Neutrophil (primary cell): ENCODE data around the gene ESF1.

Source experiments
- H3K27ac ChIP-seq: fragments of 200-600 bp; sonication (generic); 2 replicates; pipeline ENCODE4 v1.5.1; 2016; ENCODE audit warnings: mild to moderate bottlenecking, moderate library complexity
- H3K27me3 ChIP-seq: fragments of 200-600 bp; sonication (generic); 2 replicates; pipeline ENCODE4 v1.6.0; 2016; ENCODE audit warnings: mild to moderate bottlenecking
- H3K36me3 ChIP-seq: fragments of 200-600 bp; sonication (generic); 2 replicates; pipeline ENCODE4 v1.5.1; 2017
- H3K4me1 ChIP-seq, 2 experiments: fragments of 200-600 bp in 1 of 2; sonication (generic) in 1 of 2; 1 replicate in 1 of 2; 2 replicates in 1 of 2; pipeline versions ENCODE4 v1.5.1 to v1.6.1; 2013 to 2016; ENCODE audit warnings: low read depth in 1 of 2, low read length in 1 of 2, mild to moderate bottlenecking in 1 of 2, moderate library complexity in 1 of 2; ENCODE audit not compliant: control insufficient read depth in 1 of 2, insufficient read depth in 1 of 2
- H3K4me3 ChIP-seq, 2 experiments: fragments of 200-600 bp in 1 of 2; sonication (generic) in 1 of 2; 1 replicate in 1 of 2; 2 replicates in 1 of 2; pipeline ENCODE4 v1.5.1; 2013 to 2016; ENCODE audit warnings: low read depth in 1 of 2, low read length in 1 of 2, mild to moderate bottlenecking in 1 of 2, moderate library complexity in 1 of 2
- H3K9me3 ChIP-seq: fragments of 200-600 bp; sonication (generic); 2 replicates; pipeline ENCODE4 v1.5.1; 2016
- CTCF ChIP-seq: fragments of 200-600 bp; sonication (generic); IDR thresholded peaks from 2 replicates; pipeline ENCODE4 v1.5.1; 2016; ENCODE audit warnings: antibody characterized with exemption

ESF1 gene

GRCh38 chr20:13813910-13814309 is 29.2 kb upstream of the ESF1 start:
- TF ChIP-seq CTCF, result no peak
- Histone ChIP-seq H3K27me3 (no peaks in the 10 kb centered on the region), H3K4me1 (peaks cover 0 to 6% of the 10 kb centered on the region in 2 experiments), H3K36me3 (peaks cover 100% of the 10 kb centered on the region), H3K4me3 (no peak overlapping the region), H3K9me3 (no peaks in the 10 kb centered on the region), H3K27ac (no peak overlapping the region)

GRCh38 chr20:13810446-13810845 is 25.7 kb upstream of the ESF1 start:
- no peak overlapping the region for H3K4me3 ChIP-seq
- no peak overlapping the region for H3K27ac ChIP-seq
- H3K9me3 ChIP-seq, result no peaks in the 10 kb centered on the region
- H3K27me3 ChIP-seq, result no peaks in the 10 kb centered on the region
- H3K4me1 ChIP-seq, result peaks cover 6 to 13% of the 10 kb centered on the region in 2 experiments
- no peak for TF ChIP-seq CTCF
- peaks cover 89% of the 10 kb centered on the region for H3K36me3 ChIP-seq

GRCh38 chr20:13809855-13810254 is 25.1 kb upstream of the ESF1 start:
- no peak overlapping the region for H3K4me3 ChIP-seq
- no peaks in the 10 kb centered on the region for H3K9me3 ChIP-seq
- H3K36me3 ChIP-seq, result peaks cover 88% of the 10 kb centered on the region
- no peaks in the 10 kb centered on the region for H3K27me3 ChIP-seq
- TF ChIP-seq CTCF, result no peak
- H3K4me1 ChIP-seq, result peaks cover 6 to 13% of the 10 kb centered on the region in 2 experiments
- no peak overlapping the region for H3K27ac ChIP-seq

GRCh38 chr20:13809373-13809772 is 24.7 kb upstream of the ESF1 start:
- no peak for TF ChIP-seq CTCF
- Histone ChIP-seq H3K4me3 (no peak overlapping the region), H3K27ac (no peak overlapping the region), H3K36me3 (peaks cover 88% of the 10 kb centered on the region), H3K27me3 (no peaks in the 10 kb centered on the region), H3K9me3 (no peaks in the 10 kb centered on the region), H3K4me1 (peaks cover 6 to 13% of the 10 kb centered on the region in 2 experiments)

GRCh38 chr20:13800728-13801134 is 16.0 kb upstream of the ESF1 start:
- no peaks in the 10 kb centered on the region for H3K4me1 ChIP-seq
- no peaks in the 10 kb centered on the region for H3K9me3 ChIP-seq
- H3K27me3 ChIP-seq, result no peaks in the 10 kb centered on the region
- H3K4me3 ChIP-seq, result no peak overlapping the region
- H3K36me3 ChIP-seq, result peaks cover 97% of the 10 kb centered on the region
- no peak overlapping the region for H3K27ac ChIP-seq
- TF ChIP-seq CTCF, result no peak

- Histone ChIP-seq H3K9me3 (no peaks in the 10 kb centered on the region), H3K36me3 (peaks cover 98% of the 10 kb centered on the region), H3K4me3 (no peak overlapping the region), H3K27ac (no peak overlapping the region), H3K27me3 (no peaks in the 10 kb centered on the region), H3K4me1 (no peaks in the 10 kb centered on the region)
- TF ChIP-seq CTCF, result no peak
Measured at GRCh38 chr20:13799974-13800373, 15.3 kb upstream of the ESF1 start.
